Vagina (tissue), 2 donors: Measurements from ENCODE around the gene TRMT10B. TPM values are rescaled to one million over a fixed set of nuclear protein-coding genes. Genes with fewer than 3 reads are reported as not detected.
"Not testable (repeated sequence)": the region's sequence is repeated elsewhere in the genome, so short reads cannot be mapped to it uniquely, and the experiment has no call there.

Experiments
- DNase-seq, 2 donors: peaks; one replicate each; pipeline ENCODE4 v3.0.0-alpha.2; 2017; ENCODE audit errors: extremely low spot score in 2 of 2
- H3K27ac ChIP-seq: fragments of 200-600 bp; sonication (generic); one replicate; pipeline ENCODE4 v1.5.1; 2019
- H3K27me3 ChIP-seq: fragments of 200-600 bp; sonication (generic); one replicate; pipeline ENCODE4 v1.5.1; 2019
- H3K36me3 ChIP-seq, 2 donors: fragments of 200-600 bp; sonication (generic); one replicate each; pipeline ENCODE4 v1.5.1; 2017 to 2019
- H3K4me1 ChIP-seq: fragments of 200-600 bp; sonication (generic); one replicate; pipeline ENCODE4 v1.5.1; 2019
- H3K4me3 ChIP-seq, 2 donors: fragments of 200-600 bp; sonication (generic); 1 replicate in 1 of 2; 2 replicates in 1 of 2; pipeline ENCODE4 v1.5.1; 2016 to 2019
- H3K9me3 ChIP-seq: fragments of 200-600 bp; sonication (generic); one replicate; pipeline ENCODE4 v1.5.1; 2019
- POLR2A ChIP-seq, 2 donors: fragments of 450-650 bp; IDR thresholded peaks; one replicate each; pipeline ENCODE4 v1.6.1; 2017; ENCODE audit warnings: antibody characterized with exemption in 2 of 2, mild to moderate bottlenecking in 2 of 2, moderate library complexity in 2 of 2
- POLR2AphosphoS5 ChIP-seq, 2 donors: sonication (generic); formaldehyde crosslinking; IDR thresholded peaks; one replicate each; pipeline ENCODE4 v1.9.0; 2017; ENCODE audit warnings: antibody characterized with exemption in 2 of 2, mild to moderate bottlenecking in 2 of 2, low read depth in 1 of 2; ENCODE audit not compliant: insufficient read depth in 1 of 2
- intact Hi-C: fragments of 100-400 bp; cut with DNase I; formaldehyde crosslinking; loops from one replicate; pipeline ENCODE4 v1.15.1; 2023
- total RNA-seq: library from RNA; depleted of rRNA; stranded (reverse); fragments of >200 nt; gene quantifications from one replicate; pipeline ENCODE4 v1.2.3, GENCODE V29; 2016
- TF ChIP-seq, protein P1 (sequence below), 3 experiments: fragments of 450-650 bp in 2 of 3; fragments of 200-600 bp in 1 of 3; sonication (generic) in 1 of 3; IDR thresholded peaks; one replicate each; pipeline ENCODE4 v1.5.1; 2017 to 2019; ENCODE audit warnings: antibody characterized with exemption in 3 of 3, mild to moderate bottlenecking in 2 of 3, moderate library complexity in 2 of 3

The TRMT10B gene
- total RNA-seq, 1 donor from 2014 or later, result 4.7 TPM

GRCh38 chr9:37758747-37759146 is 5.1 kb downstream of the TRMT10B start:
- no peak for DNase-seq
- Histone ChIP-seq H3K36me3 (peaks cover 0 to 4% of the 10 kb centered on the region in 2 donors), H3K4me1 (peaks cover 16% of the 10 kb centered on the region), H3K27ac (no peak overlapping the region), H3K9me3 (no peaks in the 10 kb centered on the region), H3K4me3 (no peak overlapping the region), H3K27me3 (no peaks in the 10 kb centered on the region)
- TF ChIP-seq POLR2A (IDR thresholded peaks at IDR 0.05) (no peak), POLR2AphosphoS5 (IDR thresholded peaks at IDR 0.05; ENCODE audit: insufficient read depth in 1 of 2, low read depth in 1 of 2) (no peak)
- TF ChIP-seq, protein P1, sequence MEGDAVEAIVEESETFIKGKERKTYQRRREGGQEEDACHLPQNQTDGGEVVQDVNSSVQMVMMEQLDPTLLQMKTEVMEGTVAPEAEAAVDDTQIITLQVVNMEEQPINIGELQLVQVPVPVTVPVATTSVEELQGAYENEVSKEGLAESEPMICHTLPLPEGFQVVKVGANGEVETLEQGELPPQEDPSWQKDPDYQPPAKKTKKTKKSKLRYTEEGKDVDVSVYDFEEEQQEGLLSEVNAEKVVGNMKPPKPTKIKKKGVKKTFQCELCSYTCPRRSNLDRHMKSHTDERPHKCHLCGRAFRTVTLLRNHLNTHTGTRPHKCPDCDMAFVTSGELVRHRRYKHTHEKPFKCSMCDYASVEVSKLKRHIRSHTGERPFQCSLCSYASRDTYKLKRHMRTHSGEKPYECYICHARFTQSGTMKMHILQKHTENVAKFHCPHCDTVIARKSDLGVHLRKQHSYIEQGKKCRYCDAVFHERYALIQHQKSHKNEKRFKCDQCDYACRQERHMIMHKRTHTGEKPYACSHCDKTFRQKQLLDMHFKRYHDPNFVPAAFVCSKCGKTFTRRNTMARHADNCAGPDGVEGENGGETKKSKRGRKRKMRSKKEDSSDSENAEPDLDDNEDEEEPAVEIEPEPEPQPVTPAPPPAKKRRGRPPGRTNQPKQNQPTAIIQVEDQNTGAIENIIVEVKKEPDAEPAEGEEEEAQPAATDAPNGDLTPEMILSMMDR (IDR thresholded peaks at IDR 0.05), result no peak
- intact Hi-C loops, result no loop called here

DNA sequence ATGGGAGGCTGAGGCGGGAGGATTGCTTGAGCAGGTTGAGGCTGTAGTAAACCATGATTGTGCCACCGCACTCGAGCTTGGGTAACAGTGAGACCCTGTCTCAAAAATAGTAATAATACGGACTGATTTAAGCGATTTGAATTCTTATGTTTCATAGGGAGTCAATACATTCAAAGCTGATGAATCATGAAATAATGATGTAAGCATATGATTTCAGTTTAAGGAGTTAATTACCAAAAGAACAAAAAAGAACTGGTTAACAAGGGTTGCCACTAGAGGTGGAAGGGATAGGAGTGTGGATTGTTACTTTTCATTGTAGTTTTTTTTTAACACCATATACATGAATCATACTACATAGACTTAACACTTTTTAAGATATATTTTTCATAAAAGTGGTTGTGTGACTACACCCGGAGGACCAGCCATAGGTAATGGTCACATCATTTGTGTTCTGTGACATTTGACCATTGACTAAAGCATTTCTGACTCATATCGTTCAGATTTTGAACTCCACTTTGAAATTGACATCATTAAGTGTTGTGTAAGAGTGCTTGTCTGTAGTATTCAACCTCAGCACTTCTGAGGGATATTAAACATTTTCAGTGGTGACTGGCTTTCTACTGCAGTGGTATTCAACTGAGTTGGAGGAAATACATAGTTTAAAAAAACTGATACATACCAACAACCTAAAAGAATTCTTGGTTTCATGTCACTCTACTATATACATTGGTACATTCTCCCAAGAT is 7.0 kb downstream of the TRMT10B start:
- Histone ChIP-seq H3K36me3 (peaks cover 0 to 4% of the 10 kb centered on the region in 2 donors), H3K4me1 (no peaks in the 10 kb centered on the region), H3K27me3 (no peaks in the 10 kb centered on the region), H3K9me3 (no peaks in the 10 kb centered on the region), H3K4me3 (no peak overlapping the region), H3K27ac (no peak overlapping the region)
- TF ChIP-seq POLR2AphosphoS5 (IDR thresholded peaks at IDR 0.05; ENCODE audit: insufficient read depth in 1 of 2, low read depth in 1 of 2), result no peak
- TF ChIP-seq, protein P1 (IDR thresholded peaks at IDR 0.05), result no peak
- no peak for TF ChIP-seq POLR2A (IDR thresholded peaks at IDR 0.05)
- intact Hi-C loops, result no loop called here
- DNase-seq, result no peak

DNA sequence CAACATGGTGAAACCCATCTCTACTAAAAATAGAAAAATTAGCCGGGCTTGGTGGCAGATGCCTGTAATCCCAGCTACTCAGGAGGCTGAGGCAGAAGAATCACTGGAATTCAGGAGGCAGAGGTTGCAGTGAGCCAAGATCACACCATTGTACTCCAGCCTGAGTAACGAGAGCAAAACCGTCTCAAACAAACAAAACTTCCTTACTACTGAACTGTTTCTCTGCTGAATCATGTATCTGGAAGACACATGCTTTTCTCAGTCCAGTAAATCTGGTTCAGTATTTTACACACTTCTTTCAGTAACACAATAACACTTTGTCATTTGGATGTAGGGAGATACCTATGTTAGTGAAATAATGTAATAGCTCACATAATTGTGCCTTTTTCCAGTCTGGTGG is 7.9 kb downstream of the TRMT10B start:
- H3K27ac ChIP-seq, result no peak overlapping the region
- no peaks in the 10 kb centered on the region for H3K27me3 ChIP-seq
- no peaks in the 10 kb centered on the region for H3K4me1 ChIP-seq
- H3K9me3 ChIP-seq, result no peaks in the 10 kb centered on the region
- intact Hi-C loops, result no loop called here
- H3K4me3 ChIP-seq, result no peak overlapping the region
- DNase-seq, result no peak
- peaks cover 0 to 4% of the 10 kb centered on the region in 2 donors for H3K36me3 ChIP-seq
- TF ChIP-seq POLR2AphosphoS5 (IDR thresholded peaks at IDR 0.05; ENCODE audit: insufficient read depth in 1 of 2, low read depth in 1 of 2), result no peak
- no peak for TF ChIP-seq POLR2A (IDR thresholded peaks at IDR 0.05)
- TF ChIP-seq, protein P1 (IDR thresholded peaks at IDR 0.05), result no peak

- H3K27ac ChIP-seq, H3K4me1 ChIP-seq, DNase-seq, intact Hi-C loops, H3K9me3 ChIP-seq, H3K4me3 ChIP-seq, H3K27me3 ChIP-seq: not testable (repeated sequence)
- H3K36me3 ChIP-seq, result peaks cover 0 to 12% of the 10 kb centered on the region in 2 donors
Measured at GRCh38 chr9:37765263-37765662, 11.7 kb downstream of the TRMT10B start.

GRCh38 chr9:37769306-37769705 is 15.7 kb downstream of the TRMT10B start:
- H3K27ac ChIP-seq, result no peak overlapping the region
- H3K36me3 ChIP-seq, result peaks cover 0 to 28% of the 10 kb centered on the region in 2 donors
- DNase-seq, result no peak
- H3K4me3 ChIP-seq, result no peak overlapping the region
- no peaks in the 10 kb centered on the region for H3K9me3 ChIP-seq
- intact Hi-C loops, result no loop called here
- no peaks in the 10 kb centered on the region for H3K27me3 ChIP-seq
- H3K4me1 ChIP-seq, result no peaks in the 10 kb centered on the region
- TF ChIP-seq, protein P1 (IDR thresholded peaks at IDR 0.05), result no peak
- TF ChIP-seq POLR2AphosphoS5 (IDR thresholded peaks at IDR 0.05; ENCODE audit: insufficient read depth in 1 of 2, low read depth in 1 of 2), result no peak
- TF ChIP-seq POLR2A (IDR thresholded peaks at IDR 0.05), result no peak
